B cell (primary cell): ENCODE results near the gene ENDOV. TPM values are rescaled to one million over a fixed set of nuclear protein-coding genes. Genes with fewer than 3 reads are reported as not detected.

Experiments used
- ATAC-seq: fragments of 200-7000 bp; cut with Tn5 transposase; one replicate; pipeline ENCODE4 v1.10.0; 2021; ENCODE audit warnings: low read depth, mild to moderate bottlenecking, moderate number of reproducible peaks, moderate library complexity
- CTCF ChIA-PET: fragments of 350-600 bp; sonication (Branson Sonifier 250); formaldehyde crosslinking; loops from one replicate; lab custom pipeline; 2021; ENCODE audit warnings: antibody characterized with exemption, inconsistent platforms; lab: Charles Lee
- POLR2A ChIA-PET: fragments of 350-600 bp; sonication (Branson Sonifier 250); formaldehyde crosslinking; loops from one replicate; lab custom pipeline; 2021; ENCODE audit warnings: antibody characterized with exemption; lab: Charles Lee
- DNase-seq: peaks from one replicate; pipeline ENCODE4 v3.0.0; 2013
- H2AFZ ChIP-seq: 2 replicates; pipeline ENCODE4 v1.6.1; 2012; ENCODE audit warnings: mild to moderate bottlenecking, low read depth, low read length; ENCODE audit not compliant: insufficient read depth, poor library complexity, severe bottlenecking
- H3K27ac ChIP-seq, 2 donors: 1 replicate in 1 of 2; 2 replicates in 1 of 2; pipeline ENCODE4 v1.5.1; 2012 to 2013; ENCODE audit warnings: low read length in 2 of 2, mild to moderate bottlenecking in 2 of 2, moderate library complexity in 1 of 2
- H3K27me3 ChIP-seq, 4 experiments: fragments of 200-600 bp in 1 of 4; sonication (generic) in 1 of 4; replicated peaks in 1 of 4; 1 replicate in 2 of 4; 2 replicates in 2 of 4; pipeline versions ENCODE4 v1.6.1 to v1.7.0; 2013 to 2016; ENCODE audit warnings: low read length in 3 of 4, mild to moderate bottlenecking in 2 of 4, mixed read lengths in 1 of 4, moderate library complexity in 1 of 4; ENCODE audit not compliant: insufficient read depth in 4 of 4, control insufficient read depth in 3 of 4; ENCODE audit errors: control extremely low read depth in 1 of 4
- H3K36me3 ChIP-seq, 2 experiments: replicated peaks in 1 of 2; 1 replicate in 1 of 2; 2 replicates in 1 of 2; pipeline versions ENCODE4 v1.6.1 to v1.7.1; 2013; ENCODE audit warnings: low read length in 1 of 2; ENCODE audit not compliant: insufficient read depth in 2 of 2, control insufficient read depth in 1 of 2; ENCODE audit errors: control extremely low read depth in 1 of 2, extremely low read depth in 1 of 2
- H3K4me1 ChIP-seq, 2 donors: fragments of 200-600 bp in 1 of 2; sonication (generic) in 1 of 2; 1 replicate in 1 of 2; 2 replicates in 1 of 2; pipeline versions ENCODE4 v1.5.1 to v1.6.1; 2013 to 2017; ENCODE audit warnings: low read length in 2 of 2; ENCODE audit not compliant: control insufficient read depth in 2 of 2, insufficient read depth in 2 of 2
- H3K4me2 ChIP-seq: replicated peaks from 2 replicates; pipeline ENCODE3; 2012; ENCODE audit warnings: mild to moderate bottlenecking, low read depth, low read length; ENCODE audit not compliant: poor library complexity, severe bottlenecking
- H3K4me3 ChIP-seq, 5 experiments: fragments of 200-600 bp in 1 of 5; sonication (generic) in 1 of 5; 1 replicate in 3 of 5; 2 replicates in 2 of 5; pipeline versions ENCODE4 v1.5.1 to v1.7.0; 2011 to 2016; ENCODE audit warnings: low read length in 4 of 5, mild to moderate bottlenecking in 4 of 5, low read depth in 2 of 5, control low read depth in 1 of 5, moderate library complexity in 1 of 5; ENCODE audit not compliant: insufficient read depth in 1 of 5; ENCODE audit errors: control extremely low read depth in 1 of 5, extremely low read depth in 1 of 5
- H3K79me2 ChIP-seq: fragments of 200-600 bp; sonication (generic); one replicate; pipeline ENCODE4 v1.6.0; 2016; ENCODE audit warnings: low read length; ENCODE audit not compliant: control insufficient read depth, insufficient read depth
- H3K9ac ChIP-seq: fragments of 200-600 bp; sonication (generic); 2 replicates; pipeline ENCODE4 v1.6.1; 2017; ENCODE audit warnings: mild to moderate bottlenecking, low read length, moderate library complexity
- H3K9me3 ChIP-seq, 3 donors: one replicate each; pipeline versions ENCODE4 v1.6.1 to v1.7.1; 2013; ENCODE audit warnings: low read length in 2 of 3; ENCODE audit not compliant: control insufficient read depth in 2 of 3, insufficient read depth in 1 of 3; ENCODE audit errors: control extremely low read depth in 1 of 3
- H4K20me1 ChIP-seq: 2 replicates; pipeline ENCODE4 v1.6.0; 2012; ENCODE audit warnings: mild to moderate bottlenecking, low read length; ENCODE audit not compliant: insufficient read depth, control insufficient read depth, poor library complexity, severe bottlenecking
- H3K27ac Mint-ChIP-seq: one replicate; pipeline ENCODE4 v1.8.0; 2021; ENCODE audit warnings: mixed read lengths
- H3K27me3 Mint-ChIP-seq: one replicate; pipeline ENCODE4 v1.8.0; 2021; ENCODE audit warnings: mixed read lengths
- H3K4me1 Mint-ChIP-seq: one replicate; pipeline ENCODE4 v1.8.0; 2021; ENCODE audit warnings: mixed read lengths
- H3K4me3 Mint-ChIP-seq: one replicate; pipeline ENCODE4 v1.8.0; 2021; ENCODE audit warnings: mixed read lengths
- H3K9me3 Mint-ChIP-seq: one replicate; pipeline ENCODE4 v1.8.0; 2022; ENCODE audit warnings: mixed read lengths; ENCODE audit not compliant: insufficient read depth
- EZH2 ChIP-seq: IDR thresholded peaks from 2 replicates; pipeline ENCODE4 v1.6.1; 2012; ENCODE audit warnings: borderline replicate concordance, low read depth, mild to moderate bottlenecking, moderate library complexity, low read length; ENCODE audit not compliant: insufficient read depth, poor library complexity, severe bottlenecking
- WGBS: methylation state at CpG from one replicate; pipeline ENCODE4 v1.1.5; 2013; ENCODE audit warnings: missing lambda C conversion rate; ENCODE audit not compliant: insufficient coverage; 5-methylcytosine and 5-hydroxymethylcytosine counted together
- intact Hi-C: fragments of 100-400 bp; cut with micrococcal nuclease; formaldehyde crosslinking; loops from one replicate; pipeline ENCODE4 v1.10.0; 2022
- polyA plus RNA-seq: library from polyadenylated mRNA; depleted of rRNA; stranded (reverse); fragments of >200 nt; gene quantifications from 2 replicates; pipeline ENCODE4 v1.2.3, GENCODE V29; 2012
- total RNA-seq, 2 donors: library from RNA; stranded (reverse); fragments of 120-200 nt in 1 of 2; gene quantifications; 1 replicate in 1 of 2; 2 replicates in 1 of 2; pipeline versions ENCODE4 v1.2.3 to v1.2.4, GENCODE V29; 2013 to 2022
- TF ChIP-seq, protein P1 (sequence below): fragments of 200-600 bp; IDR thresholded peaks from one replicate; pipeline ENCODE4 v1.8.0; 2022; ENCODE audit warnings: antibody characterized with exemption, mild to moderate bottlenecking

The ENDOV gene
- total and polyA plus RNA-seq, 2 donors (not counting 1 experiment from before 2014, with no cell fraction given): 25.3 to 49.5 TPM

DNA sequence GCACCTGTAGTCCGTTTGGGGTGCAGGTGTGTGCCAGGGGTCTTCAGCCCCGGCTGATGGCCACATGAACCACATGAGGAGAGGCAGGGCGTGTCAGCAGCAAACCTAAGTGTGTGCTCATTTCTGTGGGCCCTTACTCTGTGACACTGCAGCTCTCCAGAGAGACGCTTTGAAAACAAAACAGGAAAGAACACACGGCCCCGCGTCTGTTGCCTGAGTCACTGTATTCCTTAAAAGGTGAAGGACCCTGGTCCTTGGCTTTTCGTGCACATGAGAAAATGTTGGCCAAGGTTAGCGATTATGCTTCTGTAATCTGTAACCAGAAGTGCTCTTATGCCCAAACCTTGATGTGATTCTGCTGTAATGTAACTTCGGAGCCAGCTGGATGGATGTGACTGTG lies 22.6 kb downstream of the ENDOV start:
- intact Hi-C loops: no loop called here
- no peak overlapping the region for H3K4me3 ChIP-seq
- H2AFZ ChIP-seq: no peak overlapping the region
- peaks cover 0 to 2% (median 0%) of the 10 kb centered on the region in 4 experiments for H3K27me3 ChIP-seq
- H3K79me2 ChIP-seq: peaks cover 7% of the 10 kb centered on the region
- WGBS: 90% methylated on average over 10 of the region's 10 CpGs
- no peak overlapping the region for H3K4me3 Mint-ChIP-seq
- POLR2A ChIA-PET: interaction anchor here (0.6 kb wide), 1 partner anchor 151 kb away, joined by 11 read pairs; no protein-coding TSS in a partner anchor
- no peaks in the 10 kb centered on the region for H3K4me1 Mint-ChIP-seq
- CTCF ChIA-PET: interaction anchor here (1.4 kb wide), 1 partner anchor 10 kb away, joined by 6 read pairs; no protein-coding TSS in a partner anchor
- peaks cover 0 to 20% (median 0%) of the 10 kb centered on the region in 3 donors for H3K9me3 ChIP-seq
- H3K27ac Mint-ChIP-seq: no peak overlapping the region
- no peak overlapping the region for H3K4me2 ChIP-seq
- ATAC-seq (no peak), DNase-seq (no peak)
- peaks cover 5% of the 10 kb centered on the region for H3K27me3 Mint-ChIP-seq
- H4K20me1 ChIP-seq: no peaks in the 10 kb centered on the region
- peaks cover 2% of the 10 kb centered on the region for H3K9me3 Mint-ChIP-seq
- no peak overlapping the region for H3K27ac ChIP-seq
- H3K36me3 ChIP-seq: no peaks in the 10 kb centered on the region
- no peaks in the 10 kb centered on the region for H3K4me1 ChIP-seq
- H3K9ac ChIP-seq: no peak overlapping the region
- no peak for TF ChIP-seq EZH2
- TF ChIP-seq, protein P1, sequence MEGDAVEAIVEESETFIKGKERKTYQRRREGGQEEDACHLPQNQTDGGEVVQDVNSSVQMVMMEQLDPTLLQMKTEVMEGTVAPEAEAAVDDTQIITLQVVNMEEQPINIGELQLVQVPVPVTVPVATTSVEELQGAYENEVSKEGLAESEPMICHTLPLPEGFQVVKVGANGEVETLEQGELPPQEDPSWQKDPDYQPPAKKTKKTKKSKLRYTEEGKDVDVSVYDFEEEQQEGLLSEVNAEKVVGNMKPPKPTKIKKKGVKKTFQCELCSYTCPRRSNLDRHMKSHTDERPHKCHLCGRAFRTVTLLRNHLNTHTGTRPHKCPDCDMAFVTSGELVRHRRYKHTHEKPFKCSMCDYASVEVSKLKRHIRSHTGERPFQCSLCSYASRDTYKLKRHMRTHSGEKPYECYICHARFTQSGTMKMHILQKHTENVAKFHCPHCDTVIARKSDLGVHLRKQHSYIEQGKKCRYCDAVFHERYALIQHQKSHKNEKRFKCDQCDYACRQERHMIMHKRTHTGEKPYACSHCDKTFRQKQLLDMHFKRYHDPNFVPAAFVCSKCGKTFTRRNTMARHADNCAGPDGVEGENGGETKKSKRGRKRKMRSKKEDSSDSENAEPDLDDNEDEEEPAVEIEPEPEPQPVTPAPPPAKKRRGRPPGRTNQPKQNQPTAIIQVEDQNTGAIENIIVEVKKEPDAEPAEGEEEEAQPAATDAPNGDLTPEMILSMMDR: no peak

DNA sequence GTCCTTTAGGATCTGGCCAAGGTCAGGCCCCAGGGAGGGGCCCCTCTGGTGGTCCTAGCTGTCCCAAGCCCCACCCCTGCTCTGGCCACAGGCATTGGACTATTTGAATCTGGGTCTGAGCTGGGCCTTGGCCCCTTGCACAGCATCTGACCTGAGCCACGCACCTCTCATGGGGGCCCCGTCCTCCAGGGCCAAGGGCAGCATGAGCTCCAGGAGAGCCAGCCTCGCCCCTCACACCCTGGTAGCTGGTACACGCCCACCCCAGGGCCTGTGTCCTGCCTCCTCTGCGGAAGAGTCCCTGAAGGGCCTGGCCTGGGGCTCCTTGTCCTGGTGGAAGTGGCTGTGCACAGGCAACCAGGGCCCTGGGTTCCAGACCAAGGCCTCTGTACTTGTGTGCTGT lies 23.8 kb downstream of the ENDOV start:
- Mint-ChIP-seq H3K4me1 (no peaks in the 10 kb centered on the region), H3K27me3 (peaks cover 12% of the 10 kb centered on the region), H3K4me3 (no peak overlapping the region), H3K9me3 (peaks cover 2% of the 10 kb centered on the region), H3K27ac (no peak overlapping the region)
- 90% methylated on average over 5 of the region's 5 CpGs for WGBS
- Histone ChIP-seq H3K27me3 (peaks cover 0 to 2% (median 0%) of the 10 kb centered on the region in 4 experiments), H3K4me1 (no peaks in the 10 kb centered on the region), H3K9me3 (peaks cover 0 to 20% (median 0%) of the 10 kb centered on the region in 3 donors), H4K20me1 (no peaks in the 10 kb centered on the region), H3K9ac (no peak overlapping the region), H2AFZ (no peak overlapping the region), H3K4me3 (no peak overlapping the region), H3K27ac (no peak overlapping the region), H3K4me2 (no peak overlapping the region), H3K36me3 (no peaks in the 10 kb centered on the region), H3K79me2 (peaks cover 7% of the 10 kb centered on the region)
- ChIA-PET POLR2A (no interaction called here), CTCF (no interaction called here)
- TF ChIP-seq EZH2: no peak
- TF ChIP-seq, protein P1: no peak
- DNase-seq: no peak
- intact Hi-C loops: no loop called here
- ATAC-seq: no peak
